Esophagus squamous epithelium (tissue), 5 donors: Measurements from ENCODE around the gene PRLHR. TPM values are rescaled to one million over a fixed set of nuclear protein-coding genes. Genes with fewer than 3 reads are reported as not detected.

ENCODE experiments used
- DNase-seq: peaks from one replicate; lab custom pipeline; 2025; lab: John Stamatoyannopoulos, UW
- H3K27ac ChIP-seq, 4 donors: fragments of 200-600 bp; sonication (generic); one replicate each; pipeline ENCODE4 v1.5.1; 2016 to 2019; ENCODE audit warnings: mild to moderate bottlenecking in 1 of 4
- H3K27me3 ChIP-seq, 4 donors: fragments of 200-600 bp; sonication (generic); 1 replicate in 3 of 4; 2 replicates in 1 of 4; pipeline versions ENCODE4 v1.5.1 to v1.6.0; 2017 to 2021; ENCODE audit warnings: antibody characterized with exemption in 1 of 4
- H3K36me3 ChIP-seq, 3 donors: fragments of 200-600 bp; sonication (generic); one replicate each; pipeline ENCODE4 v1.5.1; 2016 to 2019
- H3K4me1 ChIP-seq, 3 donors: fragments of 200-600 bp; sonication (generic); one replicate each; pipeline ENCODE4 v1.5.1; 2017 to 2019
- H3K4me3 ChIP-seq, 4 donors: fragments of 200-600 bp; sonication (generic); 1 replicate in 3 of 4; 2 replicates in 1 of 4; pipeline ENCODE4 v1.5.1; 2016 to 2019; ENCODE audit warnings: mild to moderate bottlenecking in 2 of 4, moderate library complexity in 1 of 4
- H3K9me3 ChIP-seq, 3 donors: fragments of 200-600 bp; sonication (generic); one replicate each; pipeline ENCODE4 v1.5.1; 2016 to 2019
- CTCF ChIP-seq, 6 experiments: fragments of 450-650 bp in 4 of 6; fragments of 200-600 bp in 2 of 6; sonication (generic) in 2 of 6; IDR thresholded peaks; one replicate each; pipeline ENCODE4 v1.5.1; 2016 to 2019; ENCODE audit warnings: antibody characterized with exemption in 6 of 6, mild to moderate bottlenecking in 4 of 6, moderate library complexity in 4 of 6
- POLR2A ChIP-seq, 4 donors: fragments of 450-650 bp; IDR thresholded peaks; one replicate each; pipeline ENCODE4 v1.6.1; 2017; ENCODE audit warnings: antibody characterized with exemption in 4 of 4, mild to moderate bottlenecking in 4 of 4, moderate library complexity in 3 of 4
- WGBS, 2 donors: methylation state at CpG; one replicate each; pipeline ENCODE4 v1.1.5; 2018; 5-methylcytosine and 5-hydroxymethylcytosine counted together
- intact Hi-C: fragments of 100-400 bp; cut with DNase I; formaldehyde crosslinking; loops from one replicate; pipeline ENCODE4 v1.15.0; 2022
- total RNA-seq, 4 donors: library from RNA; depleted of rRNA; stranded (reverse); fragments of >200 nt; gene quantifications; one replicate each; pipeline ENCODE4 v1.1.0, GENCODE V29; 2016
- donor health status: DM: yes; HTN: yes; CAD: no.

PRLHR gene
- total RNA-seq, 4 donors from 2014 or later, result not detected

GRCh38 chr10:118565301-118566075, 30.0 kb downstream of the PRLHR start:
- 79 to 97% methylated on average over 3 to 6 of the region's 12 CpGs for WGBS, 2 donors
- no peak for DNase-seq
- intact Hi-C loops, result loop anchor here (5.0 kb wide), 1 partner anchor 157 kb away; no protein-coding TSS in a partner anchor

GRCh38 chr10:118564652-118565051, 30.8 kb downstream of the PRLHR start:
- H3K4me3 ChIP-seq, result no peak overlapping the region
- no peaks in the 10 kb centered on the region for H3K36me3 ChIP-seq
- H3K27ac ChIP-seq, result no peak overlapping the region
- H3K4me1 ChIP-seq, result peaks cover 0 to 29% (median 4%) of the 10 kb centered on the region in 3 donors
- H3K9me3 ChIP-seq, result no peaks in the 10 kb centered on the region
- intact Hi-C loops, result loop anchor here (5.0 kb wide), 1 partner anchor 158 kb away; no protein-coding TSS in a partner anchor
- TF ChIP-seq POLR2A (IDR thresholded peaks at IDR 0.05) (no peak), CTCF (IDR thresholded peaks at IDR 0.05) (peak in 2 of 6 experiments; percentile 4 to 35)
- DNase-seq, result no peak
- no peaks in the 10 kb centered on the region for H3K27me3 ChIP-seq
- 0 to 20% methylated on average over 1 of the region's 6 CpGs for WGBS, 2 donors

More at GRCh38 chr10:118565301-118566075, 30.0 kb downstream of the PRLHR start:
- H3K27me3 ChIP-seq, result no peaks in the 10 kb centered on the region
- H3K27ac ChIP-seq, result no peak overlapping the region
- H3K4me1 ChIP-seq, result peaks cover 0 to 38% (median 12%) of the 10 kb centered on the region in 3 donors
- no peaks in the 10 kb centered on the region for H3K36me3 ChIP-seq
- H3K4me3 ChIP-seq, result no peak overlapping the region
- H3K9me3 ChIP-seq, result no peaks in the 10 kb centered on the region
- TF ChIP-seq POLR2A (IDR thresholded peaks at IDR 0.05) (no peak), CTCF (IDR thresholded peaks at IDR 0.05) (no peak)

- TF ChIP-seq CTCF (IDR thresholded peaks at IDR 0.05) (no peak), POLR2A (IDR thresholded peaks at IDR 0.05) (no peak)
- Histone ChIP-seq H3K27me3 (no peaks in the 10 kb centered on the region), H3K4me3 (no peak overlapping the region), H3K9me3 (no peaks in the 10 kb centered on the region), H3K36me3 (no peaks in the 10 kb centered on the region), H3K27ac (no peak overlapping the region), H3K4me1 (peaks cover 0 to 24% (median 3%) of the 10 kb centered on the region in 3 donors)
- 78 to 89% methylated on average over 2 to 3 of the region's 3 CpGs for WGBS, 2 donors
- intact Hi-C loops, result no loop called here
- DNase-seq, result no peak
Observed at GRCh38 chr10:118564114-118564513, 31.3 kb downstream of the PRLHR start.

GRCh38 chr10:118563373-118563890, 32.0 kb downstream of the PRLHR start:
- no peak for TF ChIP-seq CTCF (IDR thresholded peaks at IDR 0.05)
- TF ChIP-seq POLR2A (IDR thresholded peaks at IDR 0.05), result no peak
- H3K36me3 ChIP-seq, result no peaks in the 10 kb centered on the region
- intact Hi-C loops, result no loop called here
- no peak overlapping the region for H3K27ac ChIP-seq
- H3K27me3 ChIP-seq, result no peaks in the 10 kb centered on the region
- no peak for DNase-seq
- H3K4me3 ChIP-seq, result no peak overlapping the region
- H3K4me1 ChIP-seq, result peaks cover 0 to 17% (median under 1%) of the 10 kb centered on the region in 3 donors
- WGBS, 2 donors, result 81 to 82% methylated on average over 1 to 3 of the region's 3 CpGs
- H3K9me3 ChIP-seq, result no peaks in the 10 kb centered on the region

- intact Hi-C loops, result no loop called here
- TF ChIP-seq POLR2A (IDR thresholded peaks at IDR 0.05) (no peak), CTCF (IDR thresholded peaks at IDR 0.05) (no peak)
- Histone ChIP-seq H3K4me1 (peaks cover 0 to 11% (median 0%) of the 10 kb centered on the region in 3 donors), H3K36me3 (no peaks in the 10 kb centered on the region), H3K9me3 (no peaks in the 10 kb centered on the region), H3K27me3 (no peaks in the 10 kb centered on the region), H3K4me3 (no peak overlapping the region), H3K27ac (no peak overlapping the region)
- 73 to 76% methylated on average over 1 of the region's 1 CpG for WGBS, 2 donors
- no peak for DNase-seq
Observed at GRCh38 chr10:118562851-118563250, 32.6 kb downstream of the PRLHR start.
